Measurements from ENCODE around the gene SPAG6. TPM values are rescaled to one million over a fixed set of nuclear protein-coding genes. Genes with fewer than 3 reads are reported as not detected.

Gene SPAG6
- total RNA-seq, 2 donors from 2014 or later, result not detected

- no peaks in the 10 kb centered on the region for H3K4me1 ChIP-seq (ENCODE audit: control insufficient read depth in 1 of 2, low read depth in 2 of 2)
- H3K27me3 ChIP-seq (replicated peaks; ENCODE audit: insufficient read depth), result no peaks in the 10 kb centered on the region
- no peaks in the 10 kb centered on the region for H3K36me3 ChIP-seq
- DNase-seq (ENCODE audit: low spot score) (no peak), ATAC-seq (ENCODE audit: insufficient number of reproducible peaks, low FRiP score, low read depth) (no peak)
- H3K4me3 ChIP-seq, result no peak overlapping the region
- TF ChIP-seq, protein P1, sequence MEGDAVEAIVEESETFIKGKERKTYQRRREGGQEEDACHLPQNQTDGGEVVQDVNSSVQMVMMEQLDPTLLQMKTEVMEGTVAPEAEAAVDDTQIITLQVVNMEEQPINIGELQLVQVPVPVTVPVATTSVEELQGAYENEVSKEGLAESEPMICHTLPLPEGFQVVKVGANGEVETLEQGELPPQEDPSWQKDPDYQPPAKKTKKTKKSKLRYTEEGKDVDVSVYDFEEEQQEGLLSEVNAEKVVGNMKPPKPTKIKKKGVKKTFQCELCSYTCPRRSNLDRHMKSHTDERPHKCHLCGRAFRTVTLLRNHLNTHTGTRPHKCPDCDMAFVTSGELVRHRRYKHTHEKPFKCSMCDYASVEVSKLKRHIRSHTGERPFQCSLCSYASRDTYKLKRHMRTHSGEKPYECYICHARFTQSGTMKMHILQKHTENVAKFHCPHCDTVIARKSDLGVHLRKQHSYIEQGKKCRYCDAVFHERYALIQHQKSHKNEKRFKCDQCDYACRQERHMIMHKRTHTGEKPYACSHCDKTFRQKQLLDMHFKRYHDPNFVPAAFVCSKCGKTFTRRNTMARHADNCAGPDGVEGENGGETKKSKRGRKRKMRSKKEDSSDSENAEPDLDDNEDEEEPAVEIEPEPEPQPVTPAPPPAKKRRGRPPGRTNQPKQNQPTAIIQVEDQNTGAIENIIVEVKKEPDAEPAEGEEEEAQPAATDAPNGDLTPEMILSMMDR (IDR thresholded peaks at IDR 0.05), result no peak
- H3K9me3 ChIP-seq, result no peaks in the 10 kb centered on the region
- H3K27ac ChIP-seq, result no peak overlapping the region
Observed at GRCh38 chr10:22365233-22365632, 19.9 kb downstream of the SPAG6 start.

DNA sequence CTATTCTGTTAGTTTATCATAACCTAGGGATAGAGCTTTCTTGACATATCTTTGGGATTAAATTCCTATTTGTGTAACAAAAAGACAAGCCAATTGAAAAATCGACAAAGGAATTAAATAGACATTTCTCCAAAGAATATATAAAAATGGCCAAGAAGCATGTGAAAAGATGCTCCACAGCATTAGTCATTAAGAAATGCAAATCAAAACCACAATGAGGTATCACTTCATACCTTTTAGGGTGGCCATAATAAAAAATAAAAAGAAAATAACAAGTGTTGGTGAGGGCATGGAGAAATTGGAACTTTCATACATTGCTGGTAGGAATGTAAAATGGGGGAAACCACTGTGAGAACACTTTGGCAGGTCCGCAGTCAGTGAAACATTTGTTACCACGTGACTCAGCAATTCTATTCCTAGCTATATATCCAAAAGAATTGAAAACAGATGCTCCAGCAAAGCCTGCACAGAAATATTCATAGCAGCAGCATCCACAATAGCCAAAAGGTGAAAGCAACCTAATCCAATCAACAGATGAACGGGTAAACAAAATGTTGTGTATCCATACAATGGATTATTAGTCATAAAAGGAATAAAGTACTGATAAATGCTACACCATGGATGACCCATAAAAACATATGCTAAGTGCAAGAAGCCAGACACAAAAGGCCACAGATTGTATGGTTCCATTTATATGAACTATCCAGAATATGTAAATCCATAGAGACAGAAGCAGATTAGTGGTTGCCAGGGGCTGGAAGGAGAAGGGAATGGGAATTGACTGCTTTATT lies 20.5 kb downstream of the SPAG6 start:
- Histone ChIP-seq H3K36me3 (no peaks in the 10 kb centered on the region), H3K27ac (no peak overlapping the region), H3K9me3 (no peaks in the 10 kb centered on the region), H3K4me1 (ENCODE audit: control insufficient read depth in 1 of 2, low read depth in 2 of 2) (no peaks in the 10 kb centered on the region), H3K27me3 (replicated peaks; ENCODE audit: insufficient read depth) (no peaks in the 10 kb centered on the region), H3K4me3 (no peak overlapping the region)
- ATAC-seq (ENCODE audit: insufficient number of reproducible peaks, low FRiP score, low read depth) (no peak), DNase-seq (ENCODE audit: low spot score) (no peak)
- TF ChIP-seq, protein P1 (IDR thresholded peaks at IDR 0.05), result no peak

- H3K4me1 ChIP-seq (ENCODE audit: control insufficient read depth in 1 of 2, low read depth in 2 of 2), result no peaks in the 10 kb centered on the region
- TF ChIP-seq, protein P1 (IDR thresholded peaks at IDR 0.05), result no peak
- no peaks in the 10 kb centered on the region for H3K27me3 ChIP-seq (replicated peaks; ENCODE audit: insufficient read depth)
- ATAC-seq (ENCODE audit: insufficient number of reproducible peaks, low FRiP score, low read depth), result no peak
- H3K4me3 ChIP-seq, result no peak overlapping the region
- no peak overlapping the region for H3K27ac ChIP-seq
- H3K36me3 ChIP-seq, result no peaks in the 10 kb centered on the region
- no peaks in the 10 kb centered on the region for H3K9me3 ChIP-seq
- no peak for DNase-seq (ENCODE audit: low spot score)
Observed at GRCh38 chr10:22366435-22366703, 21.1 kb downstream of the SPAG6 start.

DNA sequence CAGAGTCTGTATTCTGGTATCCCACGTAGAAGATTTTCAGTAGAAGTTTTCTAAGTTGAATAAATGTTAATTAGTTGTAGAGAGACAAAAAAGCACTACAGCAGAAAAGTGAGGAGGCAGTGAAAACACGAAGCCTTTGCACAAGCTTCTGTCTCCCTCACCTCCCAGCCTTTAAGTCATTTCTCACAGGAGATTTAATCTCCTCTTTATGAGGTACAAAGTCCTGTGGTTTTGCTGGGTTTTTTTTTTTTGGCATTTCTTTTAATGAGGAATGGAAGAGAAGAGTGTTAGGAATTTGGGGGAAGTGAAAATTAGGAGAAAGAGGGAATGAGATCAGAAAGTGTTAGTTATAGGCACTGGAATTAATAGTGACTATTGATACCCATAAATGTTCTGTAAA lies 21.5 kb downstream of the SPAG6 start:
- H3K9me3 ChIP-seq, result no peaks in the 10 kb centered on the region
- no peaks in the 10 kb centered on the region for H3K36me3 ChIP-seq
- no peaks in the 10 kb centered on the region for H3K27me3 ChIP-seq (replicated peaks; ENCODE audit: insufficient read depth)
- H3K4me3 ChIP-seq, result no peak overlapping the region
- TF ChIP-seq, protein P1 (IDR thresholded peaks at IDR 0.05), result no peak
- no peak for DNase-seq (ENCODE audit: low spot score)
- H3K27ac ChIP-seq, result no peak overlapping the region
- no peak for ATAC-seq (ENCODE audit: insufficient number of reproducible peaks, low FRiP score, low read depth)
- H3K4me1 ChIP-seq (ENCODE audit: control insufficient read depth in 1 of 2, low read depth in 2 of 2), result no peaks in the 10 kb centered on the region

- Histone ChIP-seq H3K4me1 (ENCODE audit: control insufficient read depth in 1 of 2, low read depth in 2 of 2) (no peaks in the 10 kb centered on the region), H3K27me3 (replicated peaks; ENCODE audit: insufficient read depth) (no peaks in the 10 kb centered on the region), H3K4me3 (no peak overlapping the region), H3K27ac (no peak overlapping the region), H3K36me3 (no peaks in the 10 kb centered on the region), H3K9me3 (no peaks in the 10 kb centered on the region)
- DNase-seq (ENCODE audit: low spot score), result no peak
- TF ChIP-seq, protein P1 (IDR thresholded peaks at IDR 0.05), result no peak
- no peak for ATAC-seq (ENCODE audit: insufficient number of reproducible peaks, low FRiP score, low read depth)
Observed at GRCh38 chr10:22367471-22367870, 22.2 kb downstream of the SPAG6 start.
